ENCODE data around the gene TBCD.

DNA sequence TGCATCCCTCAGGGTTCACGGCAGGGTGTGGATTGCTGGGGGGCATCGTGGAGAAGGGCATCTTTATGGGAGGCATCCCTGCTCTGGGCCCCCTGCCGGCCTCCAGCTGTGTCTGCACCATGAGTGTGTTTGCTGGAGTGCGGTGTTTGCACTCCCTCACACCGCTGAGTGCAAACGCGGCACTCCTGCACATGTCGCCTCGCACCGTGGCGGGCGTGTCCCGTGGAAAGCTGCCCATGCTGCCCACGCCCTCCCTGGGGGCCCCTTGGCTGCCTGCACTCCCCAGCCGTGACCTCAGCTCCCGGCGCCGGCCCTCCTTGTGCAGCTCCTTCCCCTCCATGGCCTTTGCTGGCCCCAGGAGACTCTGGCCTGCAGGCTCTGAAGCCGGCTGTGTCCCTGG is 162.5 kb downstream of the TBCD start:
- no peak; the same call in 1 of the 2 replicates for TF ChIP-seq CTCF (conservative IDR thresholded peaks at IDR 0.05)
- no peak for TF ChIP-seq ZFX (IDR thresholded peaks at IDR 0.05)

Measured in C4-2B (cell line).